DOHH2 (cell line): ENCODE results near the gene MAPK8.

Experiments
- H3F3A ChIP-seq: fragments of 200-600 bp; sonication (generic), shearing (Covaris generic); 2 replicates; pipeline ENCODE4 v1.6.0; 2016; ENCODE audit warnings: antibody characterized with exemption, mild to moderate bottlenecking; ENCODE audit not compliant: control insufficient read depth, insufficient read depth
- H3K27ac ChIP-seq: fragments of 200-600 bp; sonication (generic); 2 replicates; pipeline ENCODE4 v1.5.1; 2014; ENCODE audit warnings: low read depth, mild to moderate bottlenecking, low read length, moderate library complexity
- H3K27me3 ChIP-seq: fragments of 200-600 bp; sonication (generic); 2 replicates; pipeline ENCODE4 v1.6.1; 2014; ENCODE audit warnings: mild to moderate bottlenecking, low read length, mixed read lengths; ENCODE audit not compliant: control insufficient read depth
- H3K36me3 ChIP-seq: fragments of 200-600 bp; sonication (generic); 2 replicates; pipeline ENCODE4 v1.6.1; 2014; ENCODE audit warnings: mild to moderate bottlenecking, low read length, moderate library complexity, mixed read lengths; ENCODE audit not compliant: control insufficient read depth
- H3K4me1 ChIP-seq: fragments of 200-600 bp; sonication (generic); 2 replicates; pipeline ENCODE4 v1.6.1; 2014; ENCODE audit warnings: mild to moderate bottlenecking, low read length, mixed read lengths; ENCODE audit not compliant: control insufficient read depth
- H3K4me2 ChIP-seq: fragments of 200-600 bp; sonication (generic); 2 replicates; pipeline ENCODE4 v1.6.0; 2014; ENCODE audit warnings: mild to moderate bottlenecking, low read length, moderate library complexity
- H3K4me3 ChIP-seq: fragments of 200-600 bp; sonication (generic); 2 replicates; pipeline ENCODE4 v1.5.1; 2014; ENCODE audit warnings: mild to moderate bottlenecking, low read length, mixed read lengths
- H3K79me2 ChIP-seq: fragments of 200-600 bp; sonication (generic); 2 replicates; pipeline ENCODE4 v1.6.1; 2014; ENCODE audit warnings: mild to moderate bottlenecking, low read length, mixed read lengths; ENCODE audit not compliant: control insufficient read depth
- H3K9me2 ChIP-seq: fragments of 200-600 bp; sonication (generic); replicated peaks from 2 replicates; pipeline ENCODE4 v1.6.1; 2014; ENCODE audit warnings: mild to moderate bottlenecking, low read length, mixed read lengths; ENCODE audit not compliant: control insufficient read depth
- H3K9me3 ChIP-seq: fragments of 200-600 bp; sonication (generic); 2 replicates; pipeline ENCODE4 v1.6.1; 2014; ENCODE audit warnings: antibody characterized with exemption, low read length, mixed read lengths; ENCODE audit not compliant: control insufficient read depth, insufficient read depth
- H4K20me1 ChIP-seq: fragments of 200-600 bp; sonication (generic); 2 replicates; pipeline ENCODE4 v1.6.0; 2014; ENCODE audit warnings: low read depth, mild to moderate bottlenecking, antibody characterized with exemption, low read length, moderate library complexity; ENCODE audit not compliant: control insufficient read depth, insufficient read depth
- EZH2phosphoT487 ChIP-seq: fragments of 200-600 bp; sonication (generic); IDR thresholded peaks from 2 replicates; pipeline ENCODE4 v1.6.1; 2017; ENCODE audit warnings: borderline replicate concordance, mild to moderate bottlenecking, antibody characterized with exemption, low read length, moderate library complexity, mixed read lengths
- TF ChIP-seq, protein P1 (sequence below): fragments of 200-600 bp; sonication (generic); IDR thresholded peaks from one replicate; pipeline ENCODE4 v1.5.1; 2014; ENCODE audit warnings: antibody characterized with exemption, mild to moderate bottlenecking, low read depth, low read length; ENCODE audit not compliant: poor library complexity, severe bottlenecking

The MAPK8 gene

DNA sequence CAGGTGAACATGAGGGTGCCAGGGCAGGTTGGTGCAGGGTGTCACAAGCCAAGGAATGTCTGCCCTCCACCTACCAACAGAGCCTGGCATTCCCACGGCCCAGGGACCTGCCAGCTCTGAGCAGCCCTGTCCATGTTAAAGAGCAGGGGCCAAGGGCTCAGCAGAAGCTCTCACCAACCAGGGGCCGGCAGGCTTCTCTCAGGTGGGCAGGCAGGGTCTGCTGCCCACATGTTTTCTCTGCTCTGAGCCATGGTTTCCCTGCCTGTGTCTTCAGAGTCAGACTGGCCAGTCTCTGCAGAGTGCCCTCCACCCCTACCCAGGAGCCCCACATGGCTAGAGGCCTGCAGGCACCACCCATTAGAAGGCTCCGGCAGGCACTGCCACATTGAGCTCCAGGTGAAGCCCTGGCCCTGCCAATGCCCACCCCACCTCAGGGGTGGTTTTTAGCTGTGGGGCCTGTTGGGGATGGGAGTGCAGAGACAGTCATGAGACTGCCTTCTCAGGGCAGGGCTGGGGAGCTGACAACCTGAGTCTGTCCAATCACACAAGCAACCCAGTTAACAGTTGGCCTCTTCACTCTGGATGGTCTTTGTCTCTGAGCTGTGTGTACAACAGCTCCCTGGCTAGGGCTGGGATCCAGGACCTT is 162.5 kb downstream of the MAPK8 start:
- Histone ChIP-seq H3F3A (no peaks in the 10 kb centered on the region), H3K4me1 (no peaks in the 10 kb centered on the region), H3K27ac (no peak overlapping the region), H3K27me3 (0 out of 2 replicates have a peak, but pooled peaks cover 2% of the 10 kb centered on the region), H3K79me2 (no peaks in the 10 kb centered on the region), H3K4me3 (no peak overlapping the region), H3K4me2 (no peak overlapping the region), H3K36me3 (no peaks in the 10 kb centered on the region), H3K9me2 (no peaks in the 10 kb centered on the region), H3K9me3 (no peaks in the 10 kb centered on the region), H4K20me1 (no peaks in the 10 kb centered on the region)
- TF ChIP-seq EZH2phosphoT487 = no peak
- TF ChIP-seq, protein P1, sequence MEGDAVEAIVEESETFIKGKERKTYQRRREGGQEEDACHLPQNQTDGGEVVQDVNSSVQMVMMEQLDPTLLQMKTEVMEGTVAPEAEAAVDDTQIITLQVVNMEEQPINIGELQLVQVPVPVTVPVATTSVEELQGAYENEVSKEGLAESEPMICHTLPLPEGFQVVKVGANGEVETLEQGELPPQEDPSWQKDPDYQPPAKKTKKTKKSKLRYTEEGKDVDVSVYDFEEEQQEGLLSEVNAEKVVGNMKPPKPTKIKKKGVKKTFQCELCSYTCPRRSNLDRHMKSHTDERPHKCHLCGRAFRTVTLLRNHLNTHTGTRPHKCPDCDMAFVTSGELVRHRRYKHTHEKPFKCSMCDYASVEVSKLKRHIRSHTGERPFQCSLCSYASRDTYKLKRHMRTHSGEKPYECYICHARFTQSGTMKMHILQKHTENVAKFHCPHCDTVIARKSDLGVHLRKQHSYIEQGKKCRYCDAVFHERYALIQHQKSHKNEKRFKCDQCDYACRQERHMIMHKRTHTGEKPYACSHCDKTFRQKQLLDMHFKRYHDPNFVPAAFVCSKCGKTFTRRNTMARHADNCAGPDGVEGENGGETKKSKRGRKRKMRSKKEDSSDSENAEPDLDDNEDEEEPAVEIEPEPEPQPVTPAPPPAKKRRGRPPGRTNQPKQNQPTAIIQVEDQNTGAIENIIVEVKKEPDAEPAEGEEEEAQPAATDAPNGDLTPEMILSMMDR = no peak

- Histone ChIP-seq H3K79me2 (no peaks in the 10 kb centered on the region), H3K36me3 (no peaks in the 10 kb centered on the region), H3K27ac (no peak overlapping the region), H3K9me3 (no peaks in the 10 kb centered on the region), H3K4me2 (no peak overlapping the region), H3K9me2 (no peaks in the 10 kb centered on the region), H3K4me1 (no peaks in the 10 kb centered on the region), H4K20me1 (no peaks in the 10 kb centered on the region), H3K4me3 (no peak overlapping the region), H3K27me3 (0 out of 2 replicates have a peak, but pooled peaks cover 2% of the 10 kb centered on the region), H3F3A (no peaks in the 10 kb centered on the region)
- TF ChIP-seq, protein P1 = no peak
- TF ChIP-seq EZH2phosphoT487 = no peak
Observed at GRCh38 chr10:48469516-48470020, 163.1 kb downstream of the MAPK8 start.

- Histone ChIP-seq H3K4me3 (no peak overlapping the region), H3K27me3 (peaks cover 4% of the 10 kb centered on the region; the same call in 1 of the 2 replicates), H3K27ac (no peak overlapping the region), H3K4me2 (no peak overlapping the region), H3K4me1 (no peaks in the 10 kb centered on the region), H3K36me3 (no peaks in the 10 kb centered on the region), H3K79me2 (no peaks in the 10 kb centered on the region), H3K9me3 (no peaks in the 10 kb centered on the region), H3F3A (no peaks in the 10 kb centered on the region), H4K20me1 (no peaks in the 10 kb centered on the region), H3K9me2 (no peaks in the 10 kb centered on the region)
- TF ChIP-seq EZH2phosphoT487 = no peak
- TF ChIP-seq, protein P1 = no peak
Observed at GRCh38 chr10:48470115-48470892, 163.8 kb downstream of the MAPK8 start.
